Renal pelvis (tissue), 4 donors: ENCODE results near the gene SCN11A. TPM values are rescaled to one million over a fixed set of nuclear protein-coding genes. Genes with fewer than 3 reads are reported as not detected.

Experiments
- DNase-seq: peaks from one replicate; pipeline ENCODE4 v3.0.0-alpha.2; 2013
- polyA plus RNA-seq, 3 donors: library from polyadenylated mRNA; unstranded; fragments of 120-200 nt; gene quantifications; one replicate each; pipeline ENCODE4 v1.2.1, GENCODE V29; 2013; ENCODE audit not compliant: insufficient read length in 3 of 3

The SCN11A gene
- polyA plus RNA-seq, 3 donors: 0.68 to 1.6 (median 1.6) TPM

GRCh38 chr3:39005295-39005694, 46.4 kb downstream of the SCN11A start:
- DNase-seq: no peak

Other genes starting within 250 kb of the SCN11A start
- not detected for gene SCN10A, start 235.7 kb downstream of the SCN11A start, polyA plus RNA-seq
- 100 to 1,000 TPM in 1 of 3 donors, 10 to 100 TPM in 2; 84.0 to 101 (median 93.4) TPM for gene WDR48, start 72 bp upstream of the SCN11A start, polyA plus RNA-seq
- gene GORASP1, start 55.7 kb upstream of the SCN11A start, polyA plus RNA-seq: 10 to 100 TPM; 62.7 to 80.3 (median 80.0) TPM
- 10 to 100 TPM in 2 of 3 donors, 1 to 10 TPM in 1; 9.5 to 21.4 (median 18.4) TPM for gene TTC21A, start 55.7 kb upstream of the SCN11A start, polyA plus RNA-seq
- 1 to 10 TPM; 8.8 to 9.3 (median 8.8) TPM for gene CSRNP1, start 101.6 kb upstream of the SCN11A start, polyA plus RNA-seq
- gene XIRP1, start 140.7 kb upstream of the SCN11A start, polyA plus RNA-seq: under 1 TPM; 0.13 to 0.25 (median 0.15) TPM
- gene CX3CR1, start 228.1 kb upstream of the SCN11A start, polyA plus RNA-seq: 1 to 10 TPM; 3.4 to 5.8 (median 3.9) TPM